HepG2 (cell line): Measurements from ENCODE around the gene DENND11. TPM values are rescaled to one million over a fixed set of nuclear protein-coding genes. Genes with fewer than 3 reads are reported as not detected.
A peak's percentile ranks its signal among the peaks of the same experiment; 100 is the strongest.

Source experiments
- ATAC-seq: fragments of 200-7000 bp; cut with Tn5 transposase; 3 replicates; pipeline ENCODE4 v1.9.1; 2020; ENCODE audit warnings: mild to moderate bottlenecking, moderate library complexity
- BruUV-seq: library from RNA; stranded (reverse); fragments of 400-500 nt; replicated peaks from 2 replicates; lab custom pipeline; 2021; lab: Mats Ljungman, UMichigan
- CTCF ChIA-PET: fragments of 300-600 bp; formaldehyde crosslinking; extraction: SDS; loops from one replicate; lab custom pipeline; 2021; ENCODE audit warnings: low total read pairs, inconsistent platforms, low intra/inter-chr PET ratio; lab: Yijun Ruan, JAX
- POLR2A ChIA-PET: fragments of 350-600 bp; sonication (Branson Sonifier 250); formaldehyde crosslinking; loops from one replicate; lab custom pipeline; 2020; ENCODE audit warnings: antibody characterized with exemption, inconsistent platforms; lab: Yijun Ruan, JAX
- DNase-seq: peaks from one replicate; pipeline ENCODE4 v3.0.0-alpha.2; 2015; ENCODE audit warnings: low spot score
- FAIRE-seq: peaks from 3 replicates; lab custom pipeline; 2011; peaks lifted over from hg19 to GRCh38; lab: Jason Lieb, UNC
- H2AFZ ChIP-seq: one replicate; pipeline ENCODE4 v1.6.1; 2011; ENCODE audit warnings: low read length, inconsistent platforms
- H3K27ac ChIP-seq: fragments of 300-600 bp; 3 replicates; pipeline ENCODE4 v1.8.0; 2011; ENCODE audit warnings: mixed run types, mild to moderate bottlenecking, mixed read lengths, low read length, inconsistent platforms; ENCODE audit not compliant: insufficient read depth; ENCODE audit errors: extremely low read length
- H3K27me3 ChIP-seq, 2 experiments: fragments of 200-600 bp in 1 of 2; 2 replicates in 1 of 2; 3 replicates in 1 of 2; pipeline versions ENCODE4 v1.6.0 to v1.8.0; 2011; ENCODE audit warnings: low read length in 2 of 2, mild to moderate bottlenecking in 2 of 2, moderate library complexity in 2 of 2, inconsistent platforms in 1 of 2; ENCODE audit not compliant: insufficient read depth in 2 of 2, control insufficient read depth in 1 of 2
- H3K36me3 ChIP-seq, 2 experiments: fragments of 200-600 bp in 1 of 2; replicated peaks in 1 of 2; 2 replicates in 1 of 2; 3 replicates in 1 of 2; pipeline versions ENCODE4 v1.5.1 to v1.8.0; 2011; ENCODE audit warnings: low read length in 2 of 2, inconsistent platforms in 1 of 2; ENCODE audit not compliant: insufficient read depth in 2 of 2, control insufficient read depth in 1 of 2
- H3K4me1 ChIP-seq: 2 replicates; pipeline ENCODE4 v1.5.1; 2012; ENCODE audit warnings: low read length, inconsistent platforms; ENCODE audit not compliant: insufficient read depth
- H3K4me2 ChIP-seq: 2 replicates; pipeline ENCODE4 v1.6.0; 2011; ENCODE audit warnings: low read depth, low read length, inconsistent platforms
- H3K4me3 ChIP-seq, 3 experiments: fragments of 200-600 bp in 1 of 3; sonication (generic), shearing (Covaris generic) in 1 of 3; replicated peaks in 1 of 3; 2 replicates each; pipeline ENCODE4 v1.5.1; 2011 to 2016; ENCODE audit warnings: low read length in 3 of 3, inconsistent platforms in 2 of 3, low read depth in 2 of 3, mild to moderate bottlenecking in 2 of 3, control low read depth in 1 of 3, mixed read lengths in 1 of 3; ENCODE audit not compliant: insufficient read depth in 1 of 3
- H3K79me2 ChIP-seq: one replicate; pipeline ENCODE4 v1.6.1; 2011; ENCODE audit warnings: low read length, inconsistent platforms; ENCODE audit not compliant: insufficient read depth
- H3K9ac ChIP-seq: 2 replicates; pipeline ENCODE4 v1.6.0; 2011; ENCODE audit warnings: mild to moderate bottlenecking, low read depth, low read length, inconsistent platforms; ENCODE audit not compliant: insufficient read depth
- H3K9me3 ChIP-seq: 2 replicates; pipeline ENCODE4 v1.5.1; 2012; ENCODE audit warnings: mild to moderate bottlenecking, low read length
- H4K20me1 ChIP-seq: 2 replicates; pipeline ENCODE4 v1.6.0; 2011; ENCODE audit warnings: inconsistent platforms, mild to moderate bottlenecking, low read length, moderate library complexity; ENCODE audit not compliant: insufficient read depth
- POLR2A ChIP-seq, 2 experiments: IDR thresholded peaks; 2 replicates each; pipeline ENCODE4 v1.6.1; 2011; ENCODE audit warnings: low read depth in 2 of 2, low read length in 2 of 2, mild to moderate bottlenecking in 1 of 2, moderate library complexity in 1 of 2; ENCODE audit not compliant: insufficient read depth in 1 of 2
- SRSF9 ChIP-seq: fragments of 200-400 bp; formaldehyde crosslinking; IDR thresholded peaks from 2 replicates; pipeline ENCODE4 v1.6.1; 2018; ENCODE audit warnings: borderline replicate concordance, mild to moderate bottlenecking, low read depth, low read length; ENCODE audit not compliant: insufficient read depth, poor library complexity, severe bottlenecking
- THAP11 ChIP-seq: IDR thresholded peaks from 2 replicates; pipeline ENCODE4 v1.6.1; 2016; ENCODE audit warnings: missing biosample characterization, missing genetic modification reagents
- ZEB1 ChIP-seq: IDR thresholded peaks from 2 replicates; pipeline ENCODE4 v1.6.1; 2012; ENCODE audit warnings: mild to moderate bottlenecking, low read depth, inconsistent platforms; ENCODE audit not compliant: insufficient replicate concordance
- ZFP1 ChIP-seq: IDR thresholded peaks from 2 replicates; pipeline ENCODE4 v1.6.1; 2016
- ZKSCAN1 ChIP-seq: fragments of 150-350 bp; IDR thresholded peaks from 2 replicates; pipeline ENCODE4 v1.6.1; 2014; ENCODE audit warnings: low read length
- WGBS: methylation state at CpG from one replicate; pipeline ENCODE4 v1.1.6; 2017; ENCODE audit warnings: low lambda C conversion rate; 5-methylcytosine and 5-hydroxymethylcytosine counted together
- in situ Hi-C: cut with HindIII; loops from 2 replicates; pipeline ENCODE4 v1.10.0; 2017; ENCODE audit warnings: low pct_unique_long_range_greater_than_20kb; ENCODE audit not compliant: extremely low pct_ligation_motif_present
- intact Hi-C: fragments of 100-400 bp; cut with micrococcal nuclease; formaldehyde crosslinking; loops from one replicate; pipeline ENCODE4 v1.10.0; 2022; ENCODE audit not compliant: unreplicated experiment
- polyA plus RNA-seq, 8 experiments: library from polyadenylated mRNA; depleted of rRNA in 3 of 8; stranded (reverse) in 7 of 8; unstranded in 1 of 8; fragments of >200 nt; fragmentation: Illumina TruSeq in 4 of 8; extraction: Trizol in 4 of 8; gene quantifications; 2 replicates each; pipeline versions ENCODE4 v1.2.1 to v1.2.3, GENCODE V29; 2011 to 2016; ENCODE audit warnings: low read depth in 4 of 8, missing spikeins in 1 of 8, mixed read lengths in 1 of 8; ENCODE audit not compliant: insufficient read depth in 1 of 8
- total RNA-seq, 5 experiments: library from RNA; depleted of rRNA; stranded (reverse); fragments of >200 nt; fragmentation: Illumina TruSeq; extraction: Trizol; gene quantifications; 2 replicates each; pipeline ENCODE4 v1.2.3, GENCODE V29; 2016; ENCODE audit warnings: low read depth in 1 of 5
- TF ChIP-seq, protein P1 (sequence below): sonication (generic); formaldehyde crosslinking; IDR thresholded peaks from 2 replicates; pipeline ENCODE4 v1.8.0; 2022; ENCODE audit warnings: missing genetic modification reagents, mild to moderate bottlenecking, moderate library complexity, borderline replicate concordance
- TF ChIP-seq, protein P2 (sequence below): sonication (generic); formaldehyde crosslinking; IDR thresholded peaks from 2 replicates; pipeline ENCODE4 v1.4.0; 2020; ENCODE audit warnings: missing genetic modification reagents
- TF ChIP-seq, protein P3 (sequence below): sonication (generic); formaldehyde crosslinking; IDR thresholded peaks from 2 replicates; pipeline ENCODE4 v1.5.0; 2020; ENCODE audit warnings: missing genetic modification reagents, mild to moderate bottlenecking, borderline replicate concordance
- TF ChIP-seq, protein P4 (sequence below): sonication (generic); formaldehyde crosslinking; IDR thresholded peaks from 2 replicates; pipeline ENCODE4 v1.8.1; 2023; ENCODE audit warnings: mild to moderate bottlenecking, missing genetic modification reagents, borderline replicate concordance
- TF ChIP-seq, protein P5 (sequence below): sonication (generic); formaldehyde crosslinking; IDR thresholded peaks from 2 replicates; pipeline ENCODE4 v1.5.1; 2020; ENCODE audit warnings: mild to moderate bottlenecking, missing genetic modification reagents, borderline replicate concordance

The DENND11 gene
- total and polyA plus RNA-seq, 2 of the 13 experiments (the other 11 are each of a cell fraction or from before 2014, with no cell fraction given), result 7.1 to 10.5 TPM

DNA sequence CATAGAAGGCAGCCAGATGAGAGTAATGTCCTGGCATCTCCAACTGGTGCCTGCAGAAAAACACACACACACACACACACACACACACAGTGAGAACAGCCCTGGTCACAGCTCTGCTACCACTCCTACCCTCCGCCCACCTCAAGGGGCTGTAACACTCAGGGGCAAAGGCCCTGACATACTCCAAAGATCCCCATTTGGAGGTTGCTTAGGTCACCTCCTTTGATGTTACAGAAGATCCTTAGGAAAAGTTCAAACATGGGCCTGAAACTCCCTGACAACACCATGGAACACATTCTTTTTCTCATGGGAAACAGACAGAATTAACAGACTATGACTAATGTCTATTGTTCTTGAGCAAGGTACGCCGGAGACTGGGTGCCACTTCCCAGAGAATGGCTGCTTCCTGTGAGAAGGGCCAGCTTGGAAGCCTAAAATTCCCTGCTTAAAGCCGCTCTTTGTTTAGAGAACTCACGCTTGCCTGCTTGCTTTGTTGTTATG, 27.7 kb downstream of the DENND11 start:
- no peak for FAIRE-seq
- no peak overlapping the region for H3K27ac ChIP-seq
- no peak; the same call in 2 of the 3 replicates for ATAC-seq
- H3K4me2 ChIP-seq, result no peak overlapping the region
- 97% methylated on average over 5 of the region's 5 CpGs for WGBS
- H3K4me3 ChIP-seq, result no peak overlapping the region
- H3K4me1 ChIP-seq, result no peaks in the 10 kb centered on the region
- POLR2A ChIA-PET, result no interaction called here
- H4K20me1 ChIP-seq, result no peaks in the 10 kb centered on the region
- peaks cover 1 to 7% of the 10 kb centered on the region in 2 experiments; a peak in 1 of 5 replicates for H3K36me3 ChIP-seq
- no TSS peak for BruUV-seq
- H3K27me3 ChIP-seq, result no peaks in the 10 kb centered on the region
- H3K9ac ChIP-seq, result no peak overlapping the region
- no peaks in the 10 kb centered on the region for H3K9me3 ChIP-seq
- H2AFZ ChIP-seq, result no peak overlapping the region
- no peak for TF ChIP-seq ZEB1
- TF ChIP-seq, protein P1, sequence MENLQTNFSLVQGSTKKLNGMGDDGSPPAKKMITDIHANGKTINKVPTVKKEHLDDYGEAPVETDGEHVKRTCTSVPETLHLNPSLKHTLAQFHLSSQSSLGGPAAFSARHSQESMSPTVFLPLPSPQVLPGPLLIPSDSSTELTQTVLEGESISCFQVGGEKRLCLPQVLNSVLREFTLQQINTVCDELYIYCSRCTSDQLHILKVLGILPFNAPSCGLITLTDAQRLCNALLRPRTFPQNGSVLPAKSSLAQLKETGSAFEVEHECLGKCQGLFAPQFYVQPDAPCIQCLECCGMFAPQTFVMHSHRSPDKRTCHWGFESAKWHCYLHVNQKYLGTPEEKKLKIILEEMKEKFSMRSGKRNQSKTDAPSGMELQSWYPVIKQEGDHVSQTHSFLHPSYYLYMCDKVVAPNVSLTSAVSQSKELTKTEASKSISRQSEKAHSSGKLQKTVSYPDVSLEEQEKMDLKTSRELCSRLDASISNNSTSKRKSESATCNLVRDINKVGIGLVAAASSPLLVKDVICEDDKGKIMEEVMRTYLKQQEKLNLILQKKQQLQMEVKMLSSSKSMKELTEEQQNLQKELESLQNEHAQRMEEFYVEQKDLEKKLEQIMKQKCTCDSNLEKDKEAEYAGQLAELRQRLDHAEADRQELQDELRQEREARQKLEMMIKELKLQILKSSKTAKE, result no peak
- in situ Hi-C loops (no loop called here), intact Hi-C loops (no loop called here)
- CTCF ChIA-PET, result no interaction called here
- H3K79me2 ChIP-seq, result no peaks in the 10 kb centered on the region
- peak; percentile 45 for DNase-seq

DNA sequence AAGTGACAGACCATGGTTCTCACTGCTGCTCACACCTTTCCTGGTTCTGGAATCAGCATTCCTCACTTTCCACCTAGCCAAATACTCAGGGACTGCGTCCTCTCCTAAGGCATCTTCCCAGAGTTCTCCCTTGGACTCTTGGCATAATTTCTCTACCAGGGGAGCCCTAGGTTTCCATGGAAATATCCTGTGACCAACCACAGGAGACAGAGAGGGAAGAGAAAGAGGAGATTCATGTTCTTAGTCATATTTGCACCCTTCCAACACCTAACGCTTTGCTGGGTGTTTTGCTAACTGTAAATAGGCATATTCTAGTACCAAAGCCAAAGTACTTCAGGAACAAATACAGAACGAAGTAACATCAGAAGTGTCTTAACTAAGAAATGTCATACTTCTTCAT, 28.6 kb downstream of the DENND11 start:
- Histone ChIP-seq H3K27ac (no peak overlapping the region), H2AFZ (no peak overlapping the region), H3K36me3 (peaks cover 1 to 7% of the 10 kb centered on the region in 2 experiments; a peak in 1 of 5 replicates), H3K27me3 (no peaks in the 10 kb centered on the region), H3K9me3 (no peaks in the 10 kb centered on the region), H3K4me1 (no peaks in the 10 kb centered on the region), H3K79me2 (no peaks in the 10 kb centered on the region), H4K20me1 (no peaks in the 10 kb centered on the region), H3K4me2 (no peak overlapping the region), H3K9ac (no peak overlapping the region), H3K4me3 (no peak overlapping the region)
- ChIA-PET CTCF (no interaction called here), POLR2A (no interaction called here)
- ATAC-seq, result no peak
- in situ Hi-C loops (no loop called here), intact Hi-C loops (no loop called here)
- FAIRE-seq, result no peak
- no peak for DNase-seq
- 97% methylated on average over 3 of the region's 3 CpGs for WGBS
- no TSS peak for BruUV-seq
- TF ChIP-seq ZKSCAN1, result no peak
- TF ChIP-seq ZFP1 (CRISPR knock-in tag), result no peak
- TF ChIP-seq POLR2A (IDR thresholded peaks at IDR 0.05; ENCODE audit: insufficient read depth in 1 of 2, low read depth in 2 of 2, low read length in 2 of 2), result no peak
- TF ChIP-seq, protein P2, sequence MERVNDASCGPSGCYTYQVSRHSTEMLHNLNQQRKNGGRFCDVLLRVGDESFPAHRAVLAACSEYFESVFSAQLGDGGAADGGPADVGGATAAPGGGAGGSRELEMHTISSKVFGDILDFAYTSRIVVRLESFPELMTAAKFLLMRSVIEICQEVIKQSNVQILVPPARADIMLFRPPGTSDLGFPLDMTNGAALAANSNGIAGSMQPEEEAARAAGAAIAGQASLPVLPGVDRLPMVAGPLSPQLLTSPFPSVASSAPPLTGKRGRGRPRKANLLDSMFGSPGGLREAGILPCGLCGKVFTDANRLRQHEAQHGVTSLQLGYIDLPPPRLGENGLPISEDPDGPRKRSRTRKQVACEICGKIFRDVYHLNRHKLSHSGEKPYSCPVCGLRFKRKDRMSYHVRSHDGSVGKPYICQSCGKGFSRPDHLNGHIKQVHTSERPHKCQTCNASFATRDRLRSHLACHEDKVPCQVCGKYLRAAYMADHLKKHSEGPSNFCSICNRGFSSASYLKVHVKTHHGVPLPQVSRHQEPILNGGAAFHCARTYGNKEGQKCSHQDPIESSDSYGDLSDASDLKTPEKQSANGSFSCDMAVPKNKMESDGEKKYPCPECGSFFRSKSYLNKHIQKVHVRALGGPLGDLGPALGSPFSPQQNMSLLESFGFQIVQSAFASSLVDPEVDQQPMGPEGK (CRISPR knock-in tag), result no peak
- TF ChIP-seq, protein P3, sequence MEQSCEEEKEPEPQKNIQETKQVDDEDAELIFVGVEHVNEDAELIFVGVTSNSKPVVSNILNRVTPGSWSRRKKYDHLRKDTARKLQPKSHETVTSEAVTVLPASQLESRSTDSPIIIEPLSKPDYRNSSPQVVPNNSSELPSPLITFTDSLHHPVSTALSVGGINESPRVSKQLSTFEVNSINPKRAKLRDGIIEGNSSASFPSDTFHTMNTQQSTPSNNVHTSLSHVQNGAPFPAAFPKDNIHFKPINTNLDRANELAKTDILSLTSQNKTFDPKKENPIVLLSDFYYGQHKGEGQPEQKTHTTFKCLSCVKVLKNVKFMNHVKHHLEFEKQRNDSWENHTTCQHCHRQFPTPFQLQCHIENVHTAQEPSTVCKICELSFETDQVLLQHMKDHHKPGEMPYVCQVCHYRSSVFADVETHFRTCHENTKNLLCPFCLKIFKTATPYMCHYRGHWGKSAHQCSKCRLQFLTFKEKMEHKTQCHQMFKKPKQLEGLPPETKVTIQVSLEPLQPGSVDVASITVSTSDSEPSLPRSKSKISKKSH (CRISPR knock-in tag), result no peak
- TF ChIP-seq, protein P4, sequence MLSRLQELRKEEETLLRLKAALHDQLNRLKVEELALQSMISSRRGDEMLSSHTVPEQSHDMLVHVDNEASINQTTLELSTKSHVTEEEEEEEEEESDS, result no peak
- TF ChIP-seq THAP11 (CRISPR knock-in tag), result no peak
- TF ChIP-seq, protein P5, sequence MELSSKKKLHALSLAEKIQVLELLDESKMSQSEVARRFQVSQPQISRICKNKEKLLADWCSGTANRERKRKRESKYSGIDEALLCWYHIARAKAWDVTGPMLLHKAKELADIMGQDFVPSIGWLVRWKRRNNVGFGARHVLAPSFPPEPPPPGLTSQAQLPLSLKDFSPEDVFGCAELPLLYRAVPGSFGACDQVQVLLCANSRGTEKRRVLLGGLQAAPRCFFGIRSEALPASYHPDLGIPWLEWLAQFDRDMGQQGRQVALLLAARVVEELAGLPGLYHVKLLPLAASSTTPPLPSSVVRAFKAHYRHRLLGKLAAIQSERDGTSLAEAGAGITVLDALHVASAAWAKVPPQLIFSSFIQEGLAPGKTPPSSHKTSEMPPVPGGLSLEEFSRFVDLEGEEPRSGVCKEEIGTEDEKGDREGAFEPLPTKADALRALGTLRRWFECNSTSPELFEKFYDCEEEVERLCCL, result no peak
- no peak for TF ChIP-seq SRSF9
